Endothelial cell (in vitro differentiated cells): ENCODE results near the gene ZNF385B. TPM values are rescaled to one million over a fixed set of nuclear protein-coding genes. Genes with fewer than 3 reads are reported as not detected.

Experiments
- DNase-seq: peaks from one replicate; pipeline ENCODE4 v3.0.0; 2021; ENCODE audit warnings: low spot score
- H3K27ac Mint-ChIP-seq: one replicate; pipeline ENCODE4 v1.8.0; 2021; ENCODE audit warnings: mixed read lengths, inconsistent platforms; ENCODE audit not compliant: unreplicated experiment
- H3K27me3 Mint-ChIP-seq: one replicate; pipeline ENCODE4 v1.8.0; 2021; ENCODE audit warnings: mild to moderate bottlenecking, moderate library complexity, mixed read lengths, inconsistent platforms; ENCODE audit not compliant: unreplicated experiment
- H3K36me3 Mint-ChIP-seq: one replicate; pipeline ENCODE4 v1.8.0; 2021; ENCODE audit warnings: mild to moderate bottlenecking, low read depth, mixed read lengths, inconsistent platforms; ENCODE audit not compliant: unreplicated experiment
- H3K4me1 Mint-ChIP-seq: one replicate; pipeline ENCODE4 v1.8.0; 2021; ENCODE audit warnings: mild to moderate bottlenecking, mixed read lengths, inconsistent platforms; ENCODE audit not compliant: unreplicated experiment
- H3K4me3 Mint-ChIP-seq: one replicate; pipeline ENCODE4 v1.8.0; 2021; ENCODE audit warnings: mild to moderate bottlenecking, mixed read lengths, inconsistent platforms; ENCODE audit not compliant: unreplicated experiment
- H3K9me3 Mint-ChIP-seq: one replicate; pipeline ENCODE4 v1.8.0; 2021; ENCODE audit warnings: mixed read lengths, inconsistent platforms; ENCODE audit not compliant: unreplicated experiment
- total RNA-seq: library from RNA; stranded (reverse); fragmentation: NEBNext Ultra II Directional; extraction: Animal tissue kit (Norgen Biotek cat#: 25700); gene quantifications from one replicate; pipeline ENCODE4 v1.2.1, GENCODE V29; 2021; ENCODE audit not compliant: unreplicated experiment
- TF ChIP-seq, protein P1 (sequence below): fragments of 200-600 bp; sonication (generic); IDR thresholded peaks from one replicate; pipeline ENCODE4 v1.5.0; 2021; ENCODE audit warnings: antibody characterized with exemption; ENCODE audit not compliant: unreplicated experiment

Gene ZNF385B
- total RNA-seq, 1 donor from 2014 or later = 0.49 TPM

DNA sequence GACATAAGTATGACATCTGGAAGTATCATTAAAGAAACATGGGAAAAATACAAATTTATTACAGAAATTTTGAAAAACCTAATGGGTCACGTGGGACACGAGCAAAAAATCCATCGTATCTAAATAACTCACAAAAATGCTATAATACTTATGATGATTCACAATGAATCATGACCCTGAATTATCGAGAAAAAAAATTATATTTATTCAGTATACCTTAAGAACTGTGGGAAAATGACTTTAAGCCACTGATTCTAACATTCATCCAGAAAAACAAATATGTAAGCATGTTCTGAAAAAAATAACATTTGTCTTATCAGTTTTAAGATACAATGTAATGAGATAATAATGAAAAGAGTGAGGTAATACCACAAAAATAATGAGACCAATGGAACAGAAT lies 51.8 kb downstream of the ZNF385B start:
- Mint-ChIP-seq H3K4me1 (no peaks in the 10 kb centered on the region), H3K27me3 (no peaks in the 10 kb centered on the region), H3K36me3 (no peaks in the 10 kb centered on the region), H3K27ac (no peak overlapping the region), H3K9me3 (no peaks in the 10 kb centered on the region), H3K4me3 (no peak overlapping the region)
- TF ChIP-seq, protein P1, sequence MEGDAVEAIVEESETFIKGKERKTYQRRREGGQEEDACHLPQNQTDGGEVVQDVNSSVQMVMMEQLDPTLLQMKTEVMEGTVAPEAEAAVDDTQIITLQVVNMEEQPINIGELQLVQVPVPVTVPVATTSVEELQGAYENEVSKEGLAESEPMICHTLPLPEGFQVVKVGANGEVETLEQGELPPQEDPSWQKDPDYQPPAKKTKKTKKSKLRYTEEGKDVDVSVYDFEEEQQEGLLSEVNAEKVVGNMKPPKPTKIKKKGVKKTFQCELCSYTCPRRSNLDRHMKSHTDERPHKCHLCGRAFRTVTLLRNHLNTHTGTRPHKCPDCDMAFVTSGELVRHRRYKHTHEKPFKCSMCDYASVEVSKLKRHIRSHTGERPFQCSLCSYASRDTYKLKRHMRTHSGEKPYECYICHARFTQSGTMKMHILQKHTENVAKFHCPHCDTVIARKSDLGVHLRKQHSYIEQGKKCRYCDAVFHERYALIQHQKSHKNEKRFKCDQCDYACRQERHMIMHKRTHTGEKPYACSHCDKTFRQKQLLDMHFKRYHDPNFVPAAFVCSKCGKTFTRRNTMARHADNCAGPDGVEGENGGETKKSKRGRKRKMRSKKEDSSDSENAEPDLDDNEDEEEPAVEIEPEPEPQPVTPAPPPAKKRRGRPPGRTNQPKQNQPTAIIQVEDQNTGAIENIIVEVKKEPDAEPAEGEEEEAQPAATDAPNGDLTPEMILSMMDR = no peak
- no peak for DNase-seq

DNA sequence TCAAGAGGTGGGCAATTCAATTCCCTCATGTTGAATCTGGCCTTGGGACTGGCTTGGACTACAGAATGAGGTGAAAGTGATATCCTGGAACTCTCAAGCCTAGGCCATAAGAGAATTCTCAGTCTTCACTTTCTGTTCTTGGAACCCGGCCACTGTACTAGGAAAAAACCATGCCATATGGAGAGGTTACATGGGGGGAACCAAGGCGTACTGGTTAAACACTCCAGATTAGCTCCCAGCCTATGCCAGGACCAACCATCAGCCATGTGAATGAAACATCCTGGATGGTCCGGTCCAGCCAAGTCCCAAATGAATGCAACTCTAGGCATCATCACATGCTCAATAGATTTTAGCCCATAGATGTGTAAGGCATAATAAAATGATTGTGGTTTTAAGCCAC lies 56.4 kb downstream of the ZNF385B start:
- no peaks in the 10 kb centered on the region for H3K9me3 Mint-ChIP-seq
- no peak overlapping the region for H3K4me3 Mint-ChIP-seq
- no peaks in the 10 kb centered on the region for H3K36me3 Mint-ChIP-seq
- TF ChIP-seq, protein P1 = no peak
- H3K27ac Mint-ChIP-seq = no peak overlapping the region
- no peak for DNase-seq
- no peaks in the 10 kb centered on the region for H3K27me3 Mint-ChIP-seq
- no peaks in the 10 kb centered on the region for H3K4me1 Mint-ChIP-seq

DNA sequence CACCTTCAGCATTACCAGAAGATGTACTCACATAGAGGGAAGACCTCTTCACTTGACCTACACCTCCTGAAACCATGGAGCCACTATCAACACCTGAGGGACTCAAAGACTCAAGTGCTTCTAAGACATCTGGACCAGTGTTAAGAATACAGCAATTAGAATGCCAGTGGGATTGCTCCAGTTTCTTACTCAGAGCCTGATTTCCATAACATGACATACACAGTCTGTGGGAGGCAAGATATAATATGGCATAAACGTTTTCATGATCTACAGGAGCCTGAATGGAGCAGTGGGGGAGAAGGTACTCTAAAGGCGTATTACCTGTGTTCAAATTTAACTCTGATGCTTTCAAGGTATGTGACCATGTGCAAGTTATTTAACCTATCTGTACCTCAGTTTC lies 57.2 kb downstream of the ZNF385B start:
- H3K27me3 Mint-ChIP-seq = no peaks in the 10 kb centered on the region
- TF ChIP-seq, protein P1 = no peak
- H3K27ac Mint-ChIP-seq = no peak overlapping the region
- H3K4me1 Mint-ChIP-seq = no peaks in the 10 kb centered on the region
- no peak overlapping the region for H3K4me3 Mint-ChIP-seq
- H3K9me3 Mint-ChIP-seq = no peaks in the 10 kb centered on the region
- no peak for DNase-seq
- H3K36me3 Mint-ChIP-seq = no peaks in the 10 kb centered on the region

DNA sequence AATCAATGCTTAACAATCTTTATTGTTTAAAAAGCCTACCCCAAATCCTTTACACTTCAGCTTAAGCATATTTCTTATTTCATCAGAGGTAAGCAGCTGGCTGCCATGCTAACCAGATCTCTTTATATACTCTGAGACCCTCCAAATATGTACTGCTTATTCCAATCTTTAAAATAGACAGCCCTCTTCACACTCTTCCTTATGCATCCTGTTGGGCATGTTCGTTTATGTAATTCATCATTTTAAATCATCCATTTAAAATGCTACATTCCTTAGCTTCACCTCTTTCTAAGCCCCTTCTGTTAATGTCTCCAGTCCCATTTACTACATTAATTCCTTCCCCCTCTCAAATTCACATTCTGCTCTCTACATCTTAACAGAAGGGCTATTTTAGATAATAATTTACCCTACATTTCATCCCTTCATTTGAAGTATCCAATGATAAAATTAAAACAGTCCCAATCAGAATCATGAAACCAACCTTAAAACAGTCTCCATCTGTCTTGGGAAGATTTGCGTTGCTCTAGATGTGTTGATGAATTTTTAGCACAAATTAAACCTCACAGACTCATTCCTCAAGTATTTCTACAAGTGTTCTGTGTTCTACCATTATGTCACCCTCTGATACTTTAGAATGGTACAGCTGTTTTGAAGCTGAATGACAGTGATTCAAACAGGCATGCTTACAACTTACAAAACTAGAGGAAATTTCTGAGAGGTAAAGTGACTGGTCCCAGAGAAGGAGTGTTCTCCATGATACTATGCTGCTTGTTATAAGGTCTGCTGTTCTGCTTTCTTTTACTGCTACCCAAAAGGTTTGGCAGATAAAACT lies 59.1 kb downstream of the ZNF385B start:
- Mint-ChIP-seq H3K9me3 (no peaks in the 10 kb centered on the region), H3K27me3 (no peaks in the 10 kb centered on the region), H3K4me3 (no peak overlapping the region), H3K4me1 (no peaks in the 10 kb centered on the region), H3K27ac (no peak overlapping the region), H3K36me3 (no peaks in the 10 kb centered on the region)
- DNase-seq = no peak
- TF ChIP-seq, protein P1 = no peak

DNA sequence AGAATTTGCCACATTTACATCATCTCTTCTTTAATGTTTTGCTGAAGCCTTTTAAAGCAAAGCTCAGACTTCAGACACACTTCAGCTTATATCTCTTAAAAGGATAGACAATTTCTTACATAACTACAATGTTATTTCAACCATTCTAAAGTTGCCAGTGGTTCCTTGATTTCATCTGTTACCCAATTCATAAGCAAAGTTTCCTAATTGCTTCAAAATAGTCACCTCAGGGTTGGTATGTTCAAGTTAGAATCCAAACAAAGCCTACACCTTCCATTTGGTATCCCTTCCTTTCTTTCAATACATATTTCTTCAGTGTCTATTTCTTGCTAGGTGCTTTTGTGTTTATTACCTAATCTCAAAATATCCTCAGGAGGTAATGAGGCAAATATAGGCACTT lies 60.6 kb downstream of the ZNF385B start:
- H3K4me1 Mint-ChIP-seq = no peaks in the 10 kb centered on the region
- TF ChIP-seq, protein P1 = no peak
- H3K4me3 Mint-ChIP-seq = no peak overlapping the region
- no peaks in the 10 kb centered on the region for H3K27me3 Mint-ChIP-seq
- H3K9me3 Mint-ChIP-seq = no peaks in the 10 kb centered on the region
- H3K36me3 Mint-ChIP-seq = no peaks in the 10 kb centered on the region
- H3K27ac Mint-ChIP-seq = no peak overlapping the region
- DNase-seq = no peak
